Measurements from ENCODE around the gene OR9Q2. TPM values are rescaled to one million over a fixed set of nuclear protein-coding genes. Genes with fewer than 3 reads are reported as not detected.
"Not testable (repeated sequence)": the region's sequence is repeated elsewhere in the genome, so short reads cannot be mapped to it uniquely, and the experiment has no call there.

Gene OR9Q2
- polyA plus RNA-seq, 1 experiment, result not detected

DNA sequence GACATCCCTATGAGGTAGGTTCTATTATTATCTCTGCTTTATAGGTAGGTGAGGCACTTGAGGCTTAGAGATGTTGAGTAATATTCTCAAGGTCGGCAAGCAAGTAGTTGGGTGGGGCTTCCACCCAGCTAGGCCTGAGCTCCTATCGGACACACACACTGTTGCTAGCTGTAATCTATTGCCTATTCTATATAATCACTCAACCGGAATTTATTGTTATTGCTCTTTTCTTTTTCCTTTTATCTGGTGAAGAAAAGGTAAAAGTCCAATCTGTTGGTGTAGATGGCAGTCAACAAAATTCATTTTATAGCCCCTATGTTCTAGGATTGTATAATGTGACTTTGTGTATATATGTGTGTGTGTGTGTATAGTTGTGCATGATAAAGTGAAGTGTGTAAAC is 3.4 kb downstream of the OR9Q2 start:
- TF ChIP-seq, protein P1, sequence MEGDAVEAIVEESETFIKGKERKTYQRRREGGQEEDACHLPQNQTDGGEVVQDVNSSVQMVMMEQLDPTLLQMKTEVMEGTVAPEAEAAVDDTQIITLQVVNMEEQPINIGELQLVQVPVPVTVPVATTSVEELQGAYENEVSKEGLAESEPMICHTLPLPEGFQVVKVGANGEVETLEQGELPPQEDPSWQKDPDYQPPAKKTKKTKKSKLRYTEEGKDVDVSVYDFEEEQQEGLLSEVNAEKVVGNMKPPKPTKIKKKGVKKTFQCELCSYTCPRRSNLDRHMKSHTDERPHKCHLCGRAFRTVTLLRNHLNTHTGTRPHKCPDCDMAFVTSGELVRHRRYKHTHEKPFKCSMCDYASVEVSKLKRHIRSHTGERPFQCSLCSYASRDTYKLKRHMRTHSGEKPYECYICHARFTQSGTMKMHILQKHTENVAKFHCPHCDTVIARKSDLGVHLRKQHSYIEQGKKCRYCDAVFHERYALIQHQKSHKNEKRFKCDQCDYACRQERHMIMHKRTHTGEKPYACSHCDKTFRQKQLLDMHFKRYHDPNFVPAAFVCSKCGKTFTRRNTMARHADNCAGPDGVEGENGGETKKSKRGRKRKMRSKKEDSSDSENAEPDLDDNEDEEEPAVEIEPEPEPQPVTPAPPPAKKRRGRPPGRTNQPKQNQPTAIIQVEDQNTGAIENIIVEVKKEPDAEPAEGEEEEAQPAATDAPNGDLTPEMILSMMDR (IDR thresholded peaks at IDR 0.05; ENCODE audit: insufficient read depth, low read depth, low read length), result no peak
- POLR2A ChIA-PET, result no interaction called here
- no peaks in the 10 kb centered on the region for H3K27me3 ChIP-seq (ENCODE audit: control insufficient read depth, insufficient read depth, low read length)
- no peak overlapping the region for H3K4me3 ChIP-seq (ENCODE audit: low read depth, low read length)
- H3K36me3 ChIP-seq (ENCODE audit: control insufficient read depth, insufficient read depth, low read length), result no peaks in the 10 kb centered on the region
- CTCF ChIA-PET, result no interaction called here
- no peak for DNase-seq (ENCODE audit: low read depth)

DNA sequence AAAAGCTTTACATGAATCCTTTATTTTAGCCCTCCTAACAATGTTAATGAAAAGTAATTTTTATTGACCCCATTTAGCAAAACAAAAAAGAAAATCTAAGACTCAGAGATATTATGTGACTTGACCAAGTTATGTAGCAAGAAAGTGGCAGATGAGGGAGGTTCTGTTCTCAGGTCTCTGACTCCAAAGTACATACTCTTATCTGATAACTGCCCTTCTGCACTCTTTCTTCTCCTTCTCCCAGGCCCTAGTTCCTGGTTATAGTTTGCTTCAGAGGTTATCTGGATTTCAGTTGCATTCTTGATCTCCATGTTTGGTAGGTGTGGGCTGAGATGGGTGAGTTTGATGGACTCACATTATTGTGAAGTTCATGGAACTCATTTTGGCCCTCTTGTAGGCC is 4.5 kb downstream of the OR9Q2 start:
- H3K27me3 ChIP-seq (ENCODE audit: control insufficient read depth, insufficient read depth, low read length), result no peaks in the 10 kb centered on the region
- TF ChIP-seq, protein P1 (IDR thresholded peaks at IDR 0.05; ENCODE audit: insufficient read depth, low read depth, low read length), result no peak
- DNase-seq (ENCODE audit: low read depth), result no peak
- ChIA-PET POLR2A (no interaction called here), CTCF (no interaction called here)
- no peak overlapping the region for H3K4me3 ChIP-seq (ENCODE audit: low read depth, low read length)
- H3K36me3 ChIP-seq (ENCODE audit: control insufficient read depth, insufficient read depth, low read length), result no peaks in the 10 kb centered on the region

DNA sequence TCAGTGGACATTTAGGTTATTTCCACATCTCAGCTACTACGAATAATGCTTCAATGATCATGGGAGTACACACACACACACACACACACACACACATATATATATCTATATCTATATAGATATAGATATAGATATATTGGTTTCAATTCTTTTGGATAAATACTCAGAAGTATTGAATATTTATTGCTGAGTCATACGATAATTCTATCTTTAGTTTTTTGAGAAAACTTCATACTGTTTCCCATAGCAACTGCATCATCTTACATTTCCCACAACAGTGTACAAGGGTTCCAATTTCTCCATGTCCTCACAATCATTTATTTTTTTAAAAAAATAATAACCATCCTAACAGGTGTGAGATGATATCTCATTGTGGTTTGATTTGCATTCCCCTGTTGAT is 7.1 kb downstream of the OR9Q2 start:
- CTCF ChIA-PET, result no interaction called here
- no peaks in the 10 kb centered on the region for H3K27me3 ChIP-seq (ENCODE audit: control insufficient read depth, insufficient read depth, low read length)
- DNase-seq (ENCODE audit: low read depth), result no peak
- POLR2A ChIA-PET, result no interaction called here
- H3K4me3 ChIP-seq (ENCODE audit: low read depth, low read length), result no peak overlapping the region
- TF ChIP-seq, protein P1 (IDR thresholded peaks at IDR 0.05; ENCODE audit: insufficient read depth, low read depth, low read length), result no peak
- H3K36me3 ChIP-seq (ENCODE audit: control insufficient read depth, insufficient read depth, low read length), result no peaks in the 10 kb centered on the region

DNA sequence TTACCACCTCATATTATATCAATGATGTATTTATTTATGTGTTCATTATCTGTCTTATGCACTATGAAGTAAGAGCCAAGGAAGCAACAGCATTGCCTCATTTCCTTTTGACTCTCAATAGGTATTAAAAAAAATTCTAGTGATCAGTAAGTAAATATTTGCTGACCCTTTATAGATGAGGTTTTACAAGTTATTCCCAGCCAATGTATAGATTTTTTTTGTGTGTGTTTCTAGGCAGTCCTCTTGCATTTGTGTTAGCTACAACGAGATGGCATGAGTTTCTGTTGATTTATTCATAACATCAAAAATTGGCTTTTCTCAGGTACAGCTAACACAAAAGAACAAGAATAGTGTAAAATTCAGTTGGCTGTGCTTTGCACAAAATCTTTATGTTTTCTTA is 10.4 kb downstream of the OR9Q2 start:
- CTCF ChIA-PET, result no interaction called here
- Histone ChIP-seq H3K27me3 (ENCODE audit: control insufficient read depth, insufficient read depth, low read length) (no peaks in the 10 kb centered on the region), H3K4me3 (ENCODE audit: low read depth, low read length) (no peak overlapping the region), H3K36me3 (ENCODE audit: control insufficient read depth, insufficient read depth, low read length) (no peaks in the 10 kb centered on the region)
- TF ChIP-seq, protein P1 (IDR thresholded peaks at IDR 0.05; ENCODE audit: insufficient read depth, low read depth, low read length), result no peak
- POLR2A ChIA-PET, result no interaction called here
- DNase-seq (ENCODE audit: low read depth), result no peak

DNA sequence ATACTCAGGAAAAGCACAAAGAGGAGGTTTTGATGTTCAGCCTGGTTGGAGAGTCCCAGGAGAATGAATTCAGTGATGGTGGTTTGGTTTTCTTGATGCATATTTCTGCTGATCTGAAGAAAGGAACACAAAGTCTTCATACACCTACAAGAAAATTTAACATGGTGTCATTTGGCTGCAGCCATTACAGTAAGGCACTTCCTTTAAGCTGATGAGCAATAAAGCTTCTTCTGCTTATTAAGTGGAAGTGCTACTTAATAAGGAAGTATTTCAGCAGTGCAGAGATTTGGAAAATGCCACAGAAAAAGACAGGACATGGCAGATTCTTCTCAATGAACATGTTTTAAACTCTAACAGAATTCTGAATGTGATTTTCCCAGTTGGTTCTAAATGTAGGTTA is 15.2 kb downstream of the OR9Q2 start, which contains the start of gene OR1S2:
TSS of gene OR1S2 (minus strand) at position 101 of the 400 bp plus-strand sequence. CDS start at position 101, 0 bp downstream.
- POLR2A ChIA-PET, result no interaction called here

DNA sequence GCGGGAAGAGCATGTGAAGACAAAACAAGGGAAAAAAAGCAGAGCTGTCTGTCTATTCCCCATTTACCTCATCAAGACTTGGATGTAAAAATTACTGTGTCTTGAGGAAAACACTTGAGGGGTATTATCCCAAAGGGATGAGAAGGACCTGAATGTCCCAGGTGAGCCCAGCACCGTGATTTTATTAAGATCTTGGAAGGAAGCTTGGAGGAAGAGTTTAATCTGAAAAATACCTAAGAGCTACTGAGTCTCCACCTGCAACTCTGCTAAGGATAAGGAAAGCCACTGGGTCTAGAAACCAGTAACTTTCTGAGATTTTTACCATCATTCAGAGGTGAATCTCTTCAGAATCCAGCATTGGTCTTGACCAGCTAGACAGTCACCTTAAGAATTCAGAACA is 23.6 kb downstream of the OR9Q2 start, which contains the start of gene OR1S1:
TSS of gene OR1S1 (plus strand) at position 301 of the 400 bp plus-strand sequence.
- CTCF ChIA-PET, result interaction anchor here (0.7 kb wide), 1 partner anchor 663 kb away, joined by 3 read pairs; no protein-coding TSS in a partner anchor
- DNase-seq (ENCODE audit: low read depth); POLR2A ChIA-PET: not testable (repeated sequence)

More for the DNA sequence above, 15.2 kb downstream of the OR9Q2 start, which contains the start of gene OR1S2:
- CTCF ChIA-PET, result no interaction called here
- Histone ChIP-seq H3K4me3 (ENCODE audit: low read depth, low read length) (no peak within 1 kb of the TSS), H3K27me3 (ENCODE audit: control insufficient read depth, insufficient read depth, low read length) (no peaks in the 10 kb centered on the region), H3K36me3 (ENCODE audit: control insufficient read depth, insufficient read depth, low read length) (no peaks in the 10 kb centered on the region)
- TF ChIP-seq, protein P1 (IDR thresholded peaks at IDR 0.05; ENCODE audit: insufficient read depth, low read depth, low read length), result no peak
- DNase-seq (ENCODE audit: low read depth), result no peak

More for the DNA sequence above, 23.6 kb downstream of the OR9Q2 start, which contains the start of gene OR1S1:
- not testable (repeated sequence) for H3K4me3 ChIP-seq (ENCODE audit: low read depth, low read length); H3K27me3 ChIP-seq (ENCODE audit: control insufficient read depth, insufficient read depth, low read length); H3K36me3 ChIP-seq (ENCODE audit: control insufficient read depth, insufficient read depth, low read length)
